Endothelial cell of umbilical vein (primary cell): Measurements from ENCODE around the gene THSD4. TPM values are rescaled to one million over a fixed set of nuclear protein-coding genes. Genes with fewer than 3 reads are reported as not detected.

Experiments
- BruUV-seq: library from RNA; stranded (reverse); fragments of 400-500 nt; replicated peaks from 2 replicates; lab custom pipeline; 2021; lab: Mats Ljungman, UMichigan
- CTCF ChIA-PET: fragments of 300-600, 350-600 bp; sonication (Branson Sonifier 250); formaldehyde crosslinking; loops from one replicate; lab custom pipeline; 2021; ENCODE audit warnings: antibody characterized with exemption, inconsistent platforms; lab: Charles Lee
- POLR2A ChIA-PET: fragments of 300-600, 350-600 bp; sonication (Branson Sonifier 250); formaldehyde crosslinking; loops from one replicate; lab custom pipeline; 2021; ENCODE audit warnings: antibody characterized with exemption, inconsistent platforms; lab: Charles Lee
- DNase-seq: peaks from one replicate; pipeline ENCODE4 v3.0.0-alpha.2; 2011; ENCODE audit warnings: low read depth, low spot score
- FAIRE-seq: peaks from 2 replicates; lab custom pipeline; 2011; peaks lifted over from hg19 to GRCh38; lab: Jason Lieb, UNC
- H2AFZ ChIP-seq: 2 replicates; pipeline ENCODE4 v1.6.0; 2012; ENCODE audit warnings: low read depth, low read length, control low read depth, inconsistent platforms
- H3K27ac ChIP-seq: 2 replicates; pipeline ENCODE4 v1.5.1; 2011; ENCODE audit warnings: low read depth, mild to moderate bottlenecking, control low read depth, low read length, moderate library complexity; ENCODE audit not compliant: insufficient read depth
- H3K27me3 ChIP-seq, 2 experiments: 2 replicates each; pipeline versions ENCODE4 v1.6.0 to v1.6.1; 2011; ENCODE audit warnings: low read length in 2 of 2, mixed read lengths in 1 of 2; ENCODE audit not compliant: control insufficient read depth in 2 of 2, insufficient read depth in 2 of 2
- H3K36me3 ChIP-seq, 2 experiments: 2 replicates in 1 of 2; 3 replicates in 1 of 2; pipeline ENCODE4 v1.5.1; 2011; ENCODE audit warnings: low read length in 2 of 2, mild to moderate bottlenecking in 1 of 2, moderate library complexity in 1 of 2; ENCODE audit not compliant: control insufficient read depth in 2 of 2, insufficient read depth in 2 of 2; ENCODE audit errors: extremely low read depth in 1 of 2
- H3K4me1 ChIP-seq: 3 replicates; pipeline ENCODE4 v1.5.1; 2011; ENCODE audit warnings: mild to moderate bottlenecking, low read length; ENCODE audit not compliant: control insufficient read depth, insufficient read depth; ENCODE audit errors: extremely low read depth
- H3K4me2 ChIP-seq: 2 replicates; pipeline ENCODE4 v1.6.1; 2011; ENCODE audit warnings: low read length, control low read depth, mixed read lengths; ENCODE audit not compliant: insufficient read depth
- H3K4me3 ChIP-seq, 3 experiments: fragments of 200-600 bp in 1 of 3; sonication (generic), shearing (Covaris generic) in 1 of 3; replicated peaks in 1 of 3; 2 replicates each; pipeline ENCODE4 v1.5.1; 2011 to 2016; ENCODE audit warnings: control low read depth in 3 of 3, low read length in 3 of 3, mild to moderate bottlenecking in 2 of 3, inconsistent platforms in 1 of 3, low read depth in 1 of 3, moderate library complexity in 1 of 3; ENCODE audit not compliant: insufficient read depth in 1 of 3
- H3K79me2 ChIP-seq: 2 replicates; pipeline ENCODE4 v1.6.0; 2012; ENCODE audit warnings: low read length, inconsistent platforms; ENCODE audit not compliant: control insufficient read depth, insufficient read depth
- H3K9ac ChIP-seq: replicated peaks from 2 replicates; pipeline ENCODE3; 2011; ENCODE audit warnings: low read length, control low read depth; ENCODE audit not compliant: insufficient read depth; ENCODE audit errors: extremely low read depth
- H3K9me1 ChIP-seq: replicated peaks from 3 replicates; pipeline ENCODE4 v1.6.0; 2011; ENCODE audit warnings: mild to moderate bottlenecking, low read length; ENCODE audit not compliant: control insufficient read depth, insufficient read depth; ENCODE audit errors: extremely low read depth
- H3K9me3 ChIP-seq: replicated peaks from 2 replicates; pipeline ENCODE4 v1.5.1; 2012; ENCODE audit warnings: low read length, inconsistent platforms; ENCODE audit not compliant: control insufficient read depth, insufficient read depth
- H4K20me1 ChIP-seq: replicated peaks from 2 replicates; pipeline ENCODE3; 2011; ENCODE audit warnings: mild to moderate bottlenecking, low read length; ENCODE audit not compliant: control insufficient read depth, insufficient read depth; ENCODE audit errors: extremely low read depth
- MAX ChIP-seq: IDR thresholded peaks from 2 replicates; pipeline ENCODE4 v1.6.1; 2011; ENCODE audit not compliant: insufficient read depth, insufficient read length
- POLR2A ChIP-seq: IDR thresholded peaks from 2 replicates; pipeline ENCODE4 v1.6.1; 2012; ENCODE audit warnings: low read depth, mild to moderate bottlenecking, control low read depth, low read length
- dilution Hi-C: fragments of 300-500 bp; cut with MboI; formaldehyde crosslinking; loops from one replicate; pipeline ENCODE4 v1.15.0; 2019; ENCODE audit warnings: low sequenced_read_pairs; ENCODE audit not compliant: extremely low pct_ligation_motif_present
- intact Hi-C: fragments of 100-400 bp; cut with micrococcal nuclease; formaldehyde crosslinking; loops from one replicate; pipeline ENCODE4 v1.10.0; 2022
- polyA plus RNA-seq, 4 experiments: library from polyadenylated mRNA; depleted of rRNA in 3 of 4; stranded (reverse) in 3 of 4; unstranded in 1 of 4; fragments of >200 nt; gene quantifications; 2 replicates each; pipeline versions ENCODE4 v1.2.1 to v1.2.3, GENCODE V29; 2011 to 2012; ENCODE audit warnings: missing spikeins in 1 of 4
- total RNA-seq: library from RNA; stranded (reverse); gene quantifications from 2 replicates; pipeline ENCODE4 v1.2.3, GENCODE V29; 2021

The THSD4 gene
- total and polyA plus RNA-seq, 2 donors (not counting 3 experiments of a cell fraction or from before 2014, with no cell fraction given): 9.9 to 25.4 TPM

- FAIRE-seq (no peak), DNase-seq (no peak)
- H3K4me1 ChIP-seq: peaks cover 4% of the 10 kb centered on the region
- H2AFZ ChIP-seq: no peak overlapping the region
- H3K27ac ChIP-seq: no peak overlapping the region
- no peaks in the 10 kb centered on the region for H3K9me3 ChIP-seq
- no peaks in the 10 kb centered on the region for H4K20me1 ChIP-seq
- H3K4me3 ChIP-seq: no peak overlapping the region
- H3K9ac ChIP-seq: no peak overlapping the region
- no peaks in the 10 kb centered on the region for H3K9me1 ChIP-seq
- intact Hi-C loops: no loop called here
- no peaks in the 10 kb centered on the region for H3K36me3 ChIP-seq
- no TSS peak for BruUV-seq
- POLR2A ChIA-PET: no interaction called here
- CTCF ChIA-PET: interaction anchor here (0.9 kb wide), 3 partner anchors 10 to 77 kb away, joined by 3 to 5 read pairs (median 4); no protein-coding TSS in a partner anchor
- no peaks in the 10 kb centered on the region for H3K27me3 ChIP-seq
- H3K4me2 ChIP-seq: no peak overlapping the region
- TF ChIP-seq MAX: no peak
- dilution Hi-C loops: no loop called here
- no peaks in the 10 kb centered on the region for H3K79me2 ChIP-seq
These were observed 248.0 kb downstream of the THSD4 start for GRCh38 chr15:71362987-71363968.

DNA sequence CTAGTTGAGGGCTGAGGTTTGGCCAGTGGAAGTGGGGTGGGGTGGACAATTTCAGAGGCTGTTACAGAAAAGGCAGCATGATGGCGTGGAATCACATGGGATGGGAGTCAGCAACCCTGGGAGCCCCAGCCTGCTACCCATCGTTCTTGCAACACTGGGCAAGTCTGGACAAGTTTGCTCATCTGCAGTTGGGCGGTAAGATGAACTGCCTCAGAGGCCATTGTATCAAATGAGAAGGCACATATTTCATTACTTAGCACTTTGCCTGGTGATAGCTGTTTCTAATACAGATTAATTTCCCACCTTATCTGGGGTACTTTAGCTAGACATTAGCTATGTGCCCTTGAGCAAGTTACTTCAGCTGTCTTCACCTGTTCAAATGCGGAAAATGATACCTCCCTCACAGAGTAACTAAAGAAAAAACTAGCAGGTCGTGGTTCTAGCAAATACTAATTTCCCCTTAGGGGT is 248.9 kb downstream of the THSD4 start:
- H3K79me2 ChIP-seq: no peaks in the 10 kb centered on the region
- dilution Hi-C loops: no loop called here
- H3K27me3 ChIP-seq: no peaks in the 10 kb centered on the region
- H3K27ac ChIP-seq: no peak overlapping the region
- no peaks in the 10 kb centered on the region for H3K9me3 ChIP-seq
- H3K9me1 ChIP-seq: no peaks in the 10 kb centered on the region
- TF ChIP-seq POLR2A: no peak
- no peak for FAIRE-seq
- H3K4me3 ChIP-seq: no peak overlapping the region
- no TSS peak for BruUV-seq
- intact Hi-C loops: no loop called here
- H3K9ac ChIP-seq: no peak overlapping the region
- peaks cover 4% of the 10 kb centered on the region for H3K4me1 ChIP-seq
- DNase-seq: no peak
- H3K4me2 ChIP-seq: no peak overlapping the region
- no peaks in the 10 kb centered on the region for H4K20me1 ChIP-seq
- ChIA-PET POLR2A (interaction anchor here (0.6 kb wide), 1 partner anchor 66 kb away, joined by 6 read pairs; no protein-coding TSS in a partner anchor), CTCF (interaction anchor here (1.0 to 1.2 kb wide), 2 partner anchors 10 to 70 kb away, joined by 3 to 4 read pairs; no protein-coding TSS in a partner anchor)
- H3K36me3 ChIP-seq: no peaks in the 10 kb centered on the region
- H2AFZ ChIP-seq: no peak overlapping the region
